LNCAP (cell line): ENCODE results near the gene EHD1.

Source experiments
- CTCF ChIP-seq: fragments of 450-650 bp; IDR thresholded peaks from 2 replicates; pipeline ENCODE4 v1.5.1; 2017; ENCODE audit warnings: mild to moderate bottlenecking

The EHD1 gene

GRCh38 chr11:64892838-64893193 lies 14.4 kb upstream of the EHD1 start:
- TF ChIP-seq CTCF: no peak

- TF ChIP-seq CTCF: no peak
Observed at GRCh38 chr11:64892411-64892831, 14.0 kb upstream of the EHD1 start.

GRCh38 chr11:64891880-64892279 lies 13.5 kb upstream of the EHD1 start:
- TF ChIP-seq CTCF: no peak

GRCh38 chr11:64891215-64891848 lies 12.9 kb upstream of the EHD1 start:
- no peak for TF ChIP-seq CTCF

- TF ChIP-seq CTCF: no peak
Observed at GRCh38 chr11:64890522-64890939, 12.1 kb upstream of the EHD1 start.

- no peak for TF ChIP-seq CTCF
Observed at GRCh38 chr11:64888729-64889511, 10.5 kb upstream of the EHD1 start.

GRCh38 chr11:64888406-64888728 lies 9.9 kb upstream of the EHD1 start:
- no peak for TF ChIP-seq CTCF
